GM19351 (cell line): ENCODE results near the gene MTF2.

Experiments
- ATAC-seq: cut with Tn5 transposase; IDR thresholded peaks from one replicate; pipeline ENCODE4 v1.9.1; 2021; ENCODE audit warnings: mild to moderate bottlenecking, moderate library complexity; ENCODE audit not compliant: unreplicated experiment

The MTF2 gene

DNA sequence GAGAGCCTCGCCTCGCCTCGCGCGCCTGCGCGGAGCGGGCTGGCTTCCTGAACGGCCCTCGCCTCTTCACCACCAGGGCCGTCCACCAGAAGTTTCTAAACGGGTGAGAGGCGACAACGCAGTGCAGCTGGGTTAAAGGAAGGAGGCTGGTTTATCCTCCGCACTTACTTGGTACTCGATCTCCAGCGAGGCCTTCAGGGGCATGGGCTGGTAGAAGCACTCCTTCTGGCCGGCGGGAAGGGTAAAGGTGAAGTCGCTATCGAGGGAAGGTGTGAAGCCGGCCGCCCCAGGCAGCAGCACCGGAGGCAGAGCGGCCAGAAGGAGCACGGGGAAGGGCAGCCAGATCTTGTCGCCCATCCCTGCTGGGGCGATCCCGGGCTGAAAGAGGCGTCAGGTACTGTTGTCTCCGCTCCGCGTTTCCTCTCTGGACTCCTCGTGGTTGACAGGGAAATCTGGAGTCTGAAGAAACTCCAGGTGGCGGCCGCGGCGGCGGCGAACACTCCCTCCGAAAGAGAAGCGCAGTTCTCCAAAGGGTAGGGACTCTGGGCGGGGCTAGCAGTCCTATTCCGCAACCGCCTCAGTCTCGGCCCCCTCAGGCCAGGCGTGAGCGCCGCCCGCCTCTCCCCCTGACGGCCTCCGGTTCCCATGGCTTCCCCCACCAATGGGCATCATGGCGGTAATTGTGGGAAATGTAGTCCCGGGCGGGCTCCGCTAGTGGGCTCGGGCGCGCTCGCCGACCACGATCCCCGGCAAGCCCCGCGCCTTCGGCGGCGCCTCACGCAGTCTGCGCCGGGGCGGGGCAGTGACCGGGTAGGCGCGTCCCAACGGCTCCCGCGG, 101.0 kb downstream of the MTF2 start, which contains the start of gene TMED5:
TMED5 (minus strand) TSS at position 528 of the 837 bp plus-strand sequence; CDS start at position 357, 171 bp downstream.
- ATAC-seq: peak; percentile 76

DNA sequence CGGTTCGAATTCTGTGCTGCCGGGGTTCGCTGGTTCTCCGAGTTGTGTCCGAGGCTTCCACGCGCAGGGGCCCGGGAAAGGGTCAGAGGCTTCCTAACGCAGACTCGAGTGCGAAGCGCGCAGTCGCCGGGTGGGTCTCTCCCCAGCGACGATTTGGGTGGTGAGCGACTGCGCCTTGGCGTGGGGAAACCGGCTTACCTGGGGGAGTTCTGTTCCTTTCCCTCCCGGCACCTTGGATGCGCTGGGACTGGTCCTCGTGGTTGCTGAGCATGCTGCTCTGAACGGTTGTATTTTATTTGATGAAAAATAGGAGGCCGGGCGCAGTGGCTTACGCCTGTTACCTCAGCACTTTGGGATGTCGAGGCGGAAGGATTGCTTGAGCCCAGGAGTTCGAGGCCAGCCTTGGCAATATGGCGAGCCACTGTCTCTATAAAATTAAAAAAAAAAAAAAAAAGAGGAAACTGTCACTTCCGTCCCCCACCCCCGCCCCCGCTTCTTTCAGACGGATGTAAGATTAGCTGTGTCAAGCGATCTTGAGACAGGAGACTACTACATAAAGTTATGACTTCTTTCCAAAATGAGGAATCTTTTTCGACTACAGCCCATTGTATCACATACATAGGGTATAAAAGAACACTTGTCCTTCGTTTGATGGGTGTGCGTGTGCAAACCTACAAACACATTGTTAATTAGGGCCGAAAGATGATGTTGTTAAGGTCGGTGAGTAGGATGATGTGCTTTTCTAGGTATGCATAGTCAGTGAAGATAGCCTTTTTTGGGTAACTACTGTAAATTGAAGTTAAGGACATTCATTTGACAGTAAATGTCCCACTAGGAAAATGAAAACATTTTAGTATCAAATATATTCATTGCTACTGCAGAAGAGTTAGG, 101.9 kb downstream of the MTF2 start, which contains the start of gene CCDC18:
CCDC18 (plus strand) TSS at position 2 of the 891 bp plus-strand sequence. CDS start 2,638 bp downstream, outside the sequence.
- peak; percentile 8 for ATAC-seq

DNA sequence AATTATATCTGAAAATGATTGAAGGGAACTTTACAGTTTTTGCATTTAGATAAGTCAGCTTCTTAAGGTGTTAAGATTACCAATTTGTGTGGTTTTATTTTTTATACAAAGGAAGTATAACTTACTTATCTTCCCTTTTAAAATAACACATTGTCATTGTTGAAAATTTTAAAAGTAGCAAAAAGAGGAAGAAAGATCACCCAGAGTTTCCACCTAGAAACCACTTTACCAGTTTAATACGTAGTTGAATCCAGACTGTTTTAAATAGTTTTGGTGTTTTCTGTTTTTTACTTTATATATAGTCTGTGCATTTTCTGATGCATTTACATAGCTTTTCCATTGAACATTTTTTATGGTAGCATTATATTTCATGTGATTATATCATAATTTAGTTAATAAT, 107.6 kb downstream of the MTF2 start:
- ATAC-seq: peak; percentile 55
